ENCODE data around the gene JAM3. TPM values are rescaled to one million over a fixed set of nuclear protein-coding genes. Genes with fewer than 3 reads are reported as not detected.
A peak's percentile ranks its signal among the peaks of the same experiment; 100 is the strongest.
"Not testable (repeated sequence)": the region's sequence is repeated elsewhere in the genome, so short reads cannot be mapped to it uniquely, and the experiment has no call there.

Gene JAM3
- total RNA-seq, 1 experiment from 2014 or later = 5.8 TPM

DNA sequence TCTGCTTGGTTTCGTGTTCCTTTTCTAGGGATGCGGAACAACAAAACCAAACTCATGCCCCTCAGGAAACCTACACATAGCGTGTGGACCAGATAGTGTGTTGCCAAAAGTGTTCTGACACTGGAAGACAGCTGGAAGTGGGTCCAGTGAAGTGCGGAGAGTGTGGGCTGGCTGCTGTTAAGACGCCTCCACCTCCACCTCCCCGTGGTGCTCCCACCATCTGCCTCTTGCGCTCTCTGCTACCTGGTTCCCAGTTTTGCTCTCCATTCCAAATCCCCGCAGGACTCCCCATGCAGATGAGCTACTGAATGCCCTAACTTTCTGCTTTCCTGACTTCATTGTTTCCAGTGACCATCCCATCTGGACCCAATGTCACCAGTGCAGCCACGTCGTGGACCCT, 103.1 kb downstream of the JAM3 start:
- DNase-seq = no peak
- Histone ChIP-seq H3K9me3 (no peaks in the 10 kb centered on the region), H3K36me3 (peaks cover 39% of the 10 kb centered on the region), H3K27me3 (no peaks in the 10 kb centered on the region), H3K4me3 (no peak overlapping the region)

DNA sequence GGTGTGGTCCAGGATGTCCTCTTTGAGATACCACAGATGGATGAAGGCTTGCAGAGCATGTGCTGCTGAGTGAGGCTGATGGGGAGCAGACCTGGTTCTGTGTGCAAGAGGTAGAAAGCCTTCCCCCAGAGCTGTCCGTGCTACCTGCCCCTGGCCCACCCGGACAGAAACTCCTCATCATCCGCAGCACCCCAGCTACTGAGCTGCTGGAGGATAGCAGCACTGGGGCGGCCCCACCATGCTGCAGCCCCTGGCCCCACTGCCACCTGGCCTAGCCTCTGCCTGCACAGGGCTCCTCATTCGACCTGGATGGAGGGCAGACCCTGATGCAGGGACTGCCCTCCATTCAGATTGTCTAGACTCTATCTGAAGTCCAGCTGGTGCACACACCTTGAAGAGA, 104.4 kb downstream of the JAM3 start:
- H3K4me3 ChIP-seq = no peak overlapping the region
- peaks cover 47% of the 10 kb centered on the region for H3K36me3 ChIP-seq
- H3K27me3 ChIP-seq = no peaks in the 10 kb centered on the region
- no peak for DNase-seq
- no peaks in the 10 kb centered on the region for H3K9me3 ChIP-seq

DNA sequence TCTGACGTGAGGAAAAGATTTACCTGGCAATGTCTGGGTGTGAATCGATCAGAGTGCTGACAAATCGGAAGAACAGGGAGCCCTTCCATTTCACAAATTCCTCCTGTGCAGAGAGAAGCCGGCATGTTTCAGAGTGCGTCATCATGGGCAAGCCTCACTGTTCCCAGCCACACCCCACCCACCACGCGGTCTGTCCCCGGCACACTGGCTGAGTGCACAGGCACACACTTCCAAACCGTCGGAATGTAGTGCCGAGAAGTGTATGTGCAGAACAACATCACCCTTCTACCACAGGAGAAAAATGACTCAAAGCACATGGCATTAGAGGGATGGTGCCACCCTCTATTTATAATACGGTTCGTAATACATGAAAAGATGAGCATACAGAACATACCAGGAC, 107.4 kb downstream of the JAM3 start:
- Histone ChIP-seq H3K9me3 (no peaks in the 10 kb centered on the region), H3K27me3 (no peaks in the 10 kb centered on the region), H3K4me3 (no peak overlapping the region), H3K36me3 (peaks cover 66% of the 10 kb centered on the region)
- no peak for DNase-seq

DNA sequence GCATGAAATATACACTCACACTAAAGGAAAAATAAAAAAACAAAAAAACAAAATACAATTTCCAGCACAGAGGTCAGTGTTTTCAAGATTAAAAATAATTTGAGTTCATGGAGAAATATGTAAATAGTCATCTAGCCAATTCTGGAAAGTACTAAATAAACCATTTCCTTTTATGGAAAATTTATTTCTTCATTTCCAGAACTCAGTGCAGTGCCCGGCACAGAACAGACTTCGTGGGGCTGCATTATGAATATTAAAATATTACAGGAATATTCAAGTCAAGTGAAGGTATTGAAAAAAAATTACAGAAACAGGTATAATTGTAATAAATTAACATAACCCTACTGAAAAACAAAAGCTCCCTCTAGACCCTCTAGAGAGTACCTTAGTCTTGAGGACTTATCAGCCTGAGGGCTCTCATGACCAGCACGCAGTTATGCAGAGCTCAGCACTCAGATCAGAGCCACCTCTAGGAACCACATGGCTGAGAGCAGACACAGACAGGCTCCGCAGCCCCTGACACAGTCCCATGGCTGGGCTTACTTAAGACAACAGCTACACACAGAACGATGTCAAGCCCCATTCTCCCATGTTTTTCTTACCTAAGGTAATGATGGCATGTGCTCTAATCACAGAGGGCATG, 109.3 kb downstream of the JAM3 start:
- no peaks in the 10 kb centered on the region for H3K27me3 ChIP-seq
- H3K4me3 ChIP-seq = no peak overlapping the region
- H3K9me3 ChIP-seq = no peaks in the 10 kb centered on the region
- DNase-seq = no peak
- H3K36me3 ChIP-seq = peaks cover 76% of the 10 kb centered on the region

DNA sequence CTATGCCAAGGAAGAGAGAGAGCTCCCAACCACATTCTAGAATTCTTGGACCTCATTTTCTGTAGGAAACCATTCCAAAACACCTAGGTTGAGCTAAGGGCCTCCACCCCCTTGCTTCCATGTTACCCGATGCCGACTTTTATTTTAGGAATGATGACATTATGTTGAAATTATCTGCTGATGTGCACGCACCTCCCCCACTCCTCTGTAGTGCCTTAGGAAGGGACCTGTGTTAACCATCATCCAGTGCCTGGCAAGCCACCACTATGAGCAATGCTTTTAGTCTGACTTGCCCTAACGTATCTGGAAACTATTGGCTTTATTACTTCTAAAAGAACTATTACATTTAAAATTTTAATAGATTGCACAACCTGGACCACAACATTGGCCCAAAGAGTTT, 112.8 kb downstream of the JAM3 start:
- peak; percentile 7 for DNase-seq
- Histone ChIP-seq H3K4me3 (no peak overlapping the region), H3K9me3 (no peaks in the 10 kb centered on the region), H3K36me3 (peaks cover 76% of the 10 kb centered on the region), H3K27me3 (no peaks in the 10 kb centered on the region)

DNA sequence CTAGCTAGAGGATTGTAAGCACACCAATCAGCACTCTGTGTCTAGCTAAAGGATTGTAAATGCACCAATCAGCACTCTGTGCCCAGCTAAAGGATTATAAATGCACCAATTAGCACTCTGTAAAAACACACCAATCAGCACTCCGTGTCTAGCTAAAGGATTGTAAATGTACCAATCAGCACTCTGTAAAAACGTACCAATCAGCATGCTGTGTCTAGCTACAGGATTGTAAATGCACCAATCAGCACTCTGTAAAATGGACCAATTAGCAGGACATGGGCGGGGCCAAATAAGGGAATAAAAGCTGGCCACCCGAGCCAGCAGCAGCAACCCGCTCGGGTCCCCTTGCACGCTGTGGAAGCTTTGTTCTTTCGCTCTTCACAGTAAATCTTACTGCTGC, 119.2 kb downstream of the JAM3 start:
- not testable (repeated sequence) for DNase-seq, H3K9me3 ChIP-seq, H3K4me3 ChIP-seq, H3K27me3 ChIP-seq
- H3K36me3 ChIP-seq = peaks cover 81% of the 10 kb centered on the region

DNA sequence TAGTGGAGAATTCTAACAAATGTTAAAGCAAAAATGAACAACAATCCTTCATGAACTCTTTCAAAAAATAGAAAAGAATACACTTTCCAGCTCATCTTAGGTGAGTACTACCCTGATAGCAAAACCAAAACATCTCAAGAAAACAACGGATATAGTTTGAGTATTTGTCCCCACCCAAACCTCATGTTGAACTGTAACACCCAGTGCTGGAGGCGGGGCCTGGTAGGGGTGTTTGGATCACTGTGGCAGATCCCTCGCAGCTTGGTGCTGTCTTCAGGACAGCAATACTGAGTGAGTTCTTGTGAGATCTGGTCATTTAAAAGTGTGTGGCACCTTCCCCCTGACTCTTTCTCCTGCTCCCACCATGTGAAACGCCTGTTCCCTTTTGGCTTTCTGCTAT, 127.9 kb downstream of the JAM3 start:
- Histone ChIP-seq H3K4me3 (no peak overlapping the region), H3K9me3 (no peaks in the 10 kb centered on the region), H3K36me3 (peaks cover 70% of the 10 kb centered on the region), H3K27me3 (no peaks in the 10 kb centered on the region)
- DNase-seq = no peak

DNA sequence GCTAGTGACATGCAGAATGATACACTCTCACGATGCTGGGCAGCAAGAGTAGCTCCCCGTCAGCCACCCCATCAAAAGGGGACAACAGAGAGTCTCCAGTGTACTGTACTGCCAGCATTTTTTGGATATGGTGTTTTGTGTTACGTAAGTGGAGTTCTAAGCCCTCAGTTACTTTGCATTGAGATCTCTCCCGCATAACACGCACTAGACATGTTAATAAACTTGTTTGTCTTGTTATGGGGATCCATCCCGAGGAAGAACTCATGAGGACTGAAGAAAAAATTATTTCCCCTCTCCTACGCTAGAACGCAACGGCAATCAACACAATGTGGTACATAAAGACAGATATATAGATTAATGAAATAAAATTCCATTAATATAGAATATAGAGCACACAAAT, 130.7 kb downstream of the JAM3 start:
- H3K27me3 ChIP-seq = no peaks in the 10 kb centered on the region
- no peak for DNase-seq
- no peak overlapping the region for H3K4me3 ChIP-seq
- H3K36me3 ChIP-seq = peaks cover 70% of the 10 kb centered on the region
- H3K9me3 ChIP-seq = no peaks in the 10 kb centered on the region

DNA sequence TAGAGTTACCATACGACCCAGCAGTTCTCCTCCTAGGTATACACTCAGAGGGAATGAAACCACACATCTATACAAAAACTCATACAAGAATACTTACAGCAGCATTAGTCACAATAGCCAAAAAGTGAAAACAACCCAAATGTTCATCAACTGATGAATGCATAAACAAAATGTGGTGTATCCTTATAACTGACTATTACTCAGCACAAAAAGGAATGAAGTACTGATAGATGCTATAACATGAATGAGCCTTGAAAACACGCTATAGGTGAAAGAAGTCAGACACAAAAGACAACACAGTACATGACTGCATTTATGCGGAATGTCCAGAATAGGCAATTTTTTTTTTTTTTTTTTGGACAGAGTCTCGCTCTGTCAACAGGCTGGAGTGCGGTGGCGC, 131.8 kb downstream of the JAM3 start:
- no peak for DNase-seq
- Histone ChIP-seq H3K36me3 (peaks cover 73% of the 10 kb centered on the region), H3K27me3 (no peaks in the 10 kb centered on the region), H3K9me3 (no peaks in the 10 kb centered on the region), H3K4me3 (no peak overlapping the region)

Other genes with a start within 250 kb of the JAM3 start
- not detected in 2 replicates for gene SPATA19, start 223.6 kb upstream of the JAM3 start, total RNA-seq (2014; rRNA removed; shearing (Covaris generic); ENCODE audit: low replicate concordance)
- 0.12 and 0.43 TPM in 2 replicates for gene IGSF9B, start 112.1 kb upstream of the JAM3 start, total RNA-seq (2014; rRNA removed; shearing (Covaris generic); ENCODE audit: low replicate concordance)
- 34.4 and 43.9 TPM in 2 replicates for gene NCAPD3, start 154.9 kb downstream of the JAM3 start, total RNA-seq (2014; rRNA removed; shearing (Covaris generic); ENCODE audit: low replicate concordance)
- 33.0 and 37.6 TPM in 2 replicates for gene VPS26B, start 155.6 kb downstream of the JAM3 start, total RNA-seq (2014; rRNA removed; shearing (Covaris generic); ENCODE audit: low replicate concordance)
- 32.7 and 43.3 TPM in 2 replicates for gene THYN1, start 184.3 kb downstream of the JAM3 start, total RNA-seq (2014; rRNA removed; shearing (Covaris generic); ENCODE audit: low replicate concordance)
- gene ACAD8, start 184.5 kb downstream of the JAM3 start, total RNA-seq (2014; rRNA removed; shearing (Covaris generic); ENCODE audit: low replicate concordance) = 12.3 and 14.9 TPM in 2 replicates
- gene GLB1L3, start 207.3 kb downstream of the JAM3 start, total RNA-seq (2014; rRNA removed; shearing (Covaris generic); ENCODE audit: low replicate concordance) = not detected in 2 replicates

All from MG63 (cell line).